ENCODE measurements around the gene TRIM32. TPM values are rescaled to one million over a fixed set of nuclear protein-coding genes. Genes with fewer than 3 reads are reported as not detected.

The TRIM32 gene
- total RNA-seq, 2 experiments from 2014 or later, result 11.4 to 13.9 TPM

DNA sequence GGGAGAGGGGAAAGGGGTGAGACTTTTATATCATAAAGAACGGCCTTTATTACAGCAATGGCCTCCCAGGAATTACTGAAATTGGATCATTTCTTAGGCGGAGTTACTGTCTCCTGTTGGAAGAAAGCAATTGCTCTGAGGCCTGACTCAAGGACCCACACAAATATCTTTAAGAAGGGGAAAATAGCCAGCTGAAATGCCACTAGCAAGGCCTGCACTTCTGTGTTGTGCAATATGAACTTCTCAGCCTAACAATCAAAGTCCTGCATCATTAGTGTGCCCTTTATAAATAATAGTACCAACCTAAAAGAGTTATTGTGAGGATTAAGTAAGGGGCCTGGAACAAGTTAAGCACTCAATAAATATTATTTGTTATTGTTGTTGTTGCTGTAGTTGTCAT, 30.1 kb upstream of the TRIM32 start:
- no peak overlapping the region for H3K27ac ChIP-seq (ENCODE audit: low read depth, low read length, poor library complexity, severe bottlenecking)
- no peaks in the 10 kb centered on the region for H3K9me2 ChIP-seq (ENCODE audit: insufficient read depth, low read length)
- no peak overlapping the region for H3K4me3 ChIP-seq (ENCODE audit: low read depth, low read length, poor library complexity, severe bottlenecking)
- ChIA-PET POLR2A (no interaction called here), CTCF (ENCODE audit: unreplicated experiment) (no interaction called here)
- no peak overlapping the region for H2AFZ ChIP-seq (ENCODE audit: low read length)
- no peak for DNase-seq (ENCODE audit: low spot score)
- no peak overlapping the region for H3K4me2 ChIP-seq (ENCODE audit: low read length)
- H3K36me3 ChIP-seq (ENCODE audit: insufficient read depth, low read length), result no peaks in the 10 kb centered on the region
- no peaks in the 10 kb centered on the region for H3K79me2 ChIP-seq (ENCODE audit: insufficient read depth, low read depth, low read length)
- H3K9me3 ChIP-seq (ENCODE audit: low read length), result no peaks in the 10 kb centered on the region
- no TSS peak for BruUV-seq (replicated peaks)
- intact Hi-C loops (cut with micrococcal nuclease; ENCODE audit: unreplicated experiment), result loop anchor here (5.0 kb wide), 1 partner anchor 560 kb away; no protein-coding TSS in a partner anchor
- H4K20me1 ChIP-seq (ENCODE audit: insufficient read depth, low read length), result no peaks in the 10 kb centered on the region
- TF ChIP-seq CTCF (conservative IDR thresholded peaks at IDR 0.05; ENCODE audit: low read length) (no peak), EZH2phosphoT487 (IDR thresholded peaks at IDR 0.05; ENCODE audit: borderline replicate concordance, low read depth, low read length) (no peak)
- H3K4me1 ChIP-seq (ENCODE audit: insufficient read depth, low read length, poor library complexity, severe bottlenecking), result no peaks in the 10 kb centered on the region

GRCh38 chr9:116658265-116658664, 28.8 kb upstream of the TRIM32 start:
- Histone ChIP-seq H3K27ac (ENCODE audit: low read depth, low read length, poor library complexity, severe bottlenecking) (no peak overlapping the region), H3K4me1 (ENCODE audit: insufficient read depth, low read length, poor library complexity, severe bottlenecking) (no peaks in the 10 kb centered on the region), H2AFZ (ENCODE audit: low read length) (no peak overlapping the region), H3K9me2 (ENCODE audit: insufficient read depth, low read length) (no peaks in the 10 kb centered on the region), H3K9me3 (ENCODE audit: low read length) (no peaks in the 10 kb centered on the region), H3K79me2 (ENCODE audit: insufficient read depth, low read depth, low read length) (no peaks in the 10 kb centered on the region), H3K4me2 (ENCODE audit: low read length) (no peak overlapping the region), H3K4me3 (ENCODE audit: low read depth, low read length, poor library complexity, severe bottlenecking) (no peak overlapping the region), H3K36me3 (ENCODE audit: insufficient read depth, low read length) (no peaks in the 10 kb centered on the region), H4K20me1 (ENCODE audit: insufficient read depth, low read length) (no peaks in the 10 kb centered on the region)
- intact Hi-C loops (cut with micrococcal nuclease; ENCODE audit: unreplicated experiment), result loop anchor here (5.0 kb wide), 1 partner anchor 561 kb away; no protein-coding TSS in a partner anchor
- TF ChIP-seq CTCF (conservative IDR thresholded peaks at IDR 0.05; ENCODE audit: low read length) (no peak), EZH2phosphoT487 (IDR thresholded peaks at IDR 0.05; ENCODE audit: borderline replicate concordance, low read depth, low read length) (no peak)
- ChIA-PET CTCF (ENCODE audit: unreplicated experiment) (no interaction called here), POLR2A (no interaction called here)
- BruUV-seq (replicated peaks), result no TSS peak
- DNase-seq (ENCODE audit: low spot score), result no peak

DNA sequence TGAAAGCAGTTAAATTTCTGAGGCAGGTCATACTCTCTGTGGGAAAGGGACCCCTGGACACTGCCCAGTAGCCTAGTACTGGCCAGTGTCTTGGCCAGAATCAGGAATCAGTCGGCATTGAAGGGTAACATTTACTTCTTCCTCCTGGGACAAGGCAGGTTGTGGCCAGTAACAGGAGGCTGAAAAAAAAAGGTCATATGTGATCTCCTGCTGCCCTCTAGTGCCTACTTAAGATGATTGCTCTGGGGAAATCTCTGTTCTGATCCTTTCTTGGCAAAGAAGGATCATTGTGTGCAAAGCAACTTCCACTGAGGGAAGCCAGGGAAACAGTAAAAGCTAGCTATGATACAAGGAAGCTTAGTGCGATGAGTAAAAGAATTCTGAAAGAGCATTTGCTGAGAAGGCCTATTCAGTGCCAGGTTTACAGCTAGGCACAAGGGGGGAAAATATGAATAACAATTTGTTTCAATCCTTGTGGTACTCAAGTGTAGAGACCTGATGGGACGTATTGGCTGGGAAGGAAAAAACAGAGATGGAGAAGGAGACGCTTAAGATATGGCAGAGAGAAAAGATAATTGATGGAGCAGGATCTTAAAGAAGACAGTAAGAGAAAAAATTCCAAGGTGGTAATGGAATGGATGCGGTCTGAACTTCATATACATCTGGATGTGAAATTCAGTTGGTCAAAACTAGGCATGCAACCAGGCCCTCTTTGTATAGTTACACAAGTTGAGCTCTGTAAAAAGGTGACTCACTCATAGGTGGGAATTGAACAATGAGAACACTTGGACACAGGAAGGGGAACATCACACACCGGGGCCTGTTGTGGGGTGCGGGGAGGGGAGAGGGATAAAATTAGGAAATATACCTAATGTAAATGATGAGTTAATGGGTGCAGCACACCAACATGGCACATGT, 25.8 kb upstream of the TRIM32 start:
- H2AFZ ChIP-seq (ENCODE audit: low read length), result no peak overlapping the region; the same call in 1 of the 2 replicates
- TF ChIP-seq CTCF (conservative IDR thresholded peaks at IDR 0.05; ENCODE audit: low read length) (peak; percentile 83), EZH2phosphoT487 (IDR thresholded peaks at IDR 0.05; ENCODE audit: borderline replicate concordance, low read depth, low read length) (no peak)
- ChIA-PET CTCF (ENCODE audit: unreplicated experiment) (no interaction called here), POLR2A (no interaction called here)
- no peaks in the 10 kb centered on the region for H4K20me1 ChIP-seq (ENCODE audit: insufficient read depth, low read length)
- H3K79me2 ChIP-seq (ENCODE audit: insufficient read depth, low read depth, low read length), result no peaks in the 10 kb centered on the region
- DNase-seq (ENCODE audit: low spot score), result peak; percentile 55
- H3K9me2 ChIP-seq (ENCODE audit: insufficient read depth, low read length), result no peaks in the 10 kb centered on the region
- intact Hi-C loops (cut with micrococcal nuclease; ENCODE audit: unreplicated experiment), result loop anchor here (1.0 to 5.0 kb wide), 3 partner anchors 72 to 1069 kb away; no protein-coding TSS in a partner anchor
- no peak overlapping the region for H3K4me3 ChIP-seq (ENCODE audit: low read depth, low read length, poor library complexity, severe bottlenecking)
- no peak overlapping the region for H3K4me2 ChIP-seq (ENCODE audit: low read length)
- BruUV-seq (replicated peaks), result no TSS peak
- no peaks in the 10 kb centered on the region for H3K9me3 ChIP-seq (ENCODE audit: low read length)
- no peaks in the 10 kb centered on the region for H3K4me1 ChIP-seq (ENCODE audit: insufficient read depth, low read length, poor library complexity, severe bottlenecking)
- no peaks in the 10 kb centered on the region for H3K36me3 ChIP-seq (ENCODE audit: insufficient read depth, low read length)
- H3K27ac ChIP-seq (ENCODE audit: low read depth, low read length, poor library complexity, severe bottlenecking), result no peak overlapping the region
